Activated T-cell treated with anti-CD3 and anti-CD28 coated beads for 24 hours (primary cell): ENCODE data around the gene UEVLD.

ENCODE experiments used
- DNase-seq: peaks from one replicate; pipeline ENCODE4 v3.0.0-alpha.2; 2020; ENCODE audit warnings: low read depth

The UEVLD gene

GRCh38 chr11:18498039-18498438, 90.5 kb downstream of the UEVLD start:
- DNase-seq, result no peak

- no peak for DNase-seq
Observed at GRCh38 chr11:18495703-18496102, 92.8 kb downstream of the UEVLD start.

GRCh38 chr11:18495271-18495670, 93.3 kb downstream of the UEVLD start:
- no peak for DNase-seq

GRCh38 chr11:18493310-18493709, 95.2 kb downstream of the UEVLD start:
- DNase-seq, result no peak

GRCh38 chr11:18492888-18493287, 95.6 kb downstream of the UEVLD start:
- DNase-seq, result no peak

GRCh38 chr11:18491924-18492323, 96.6 kb downstream of the UEVLD start:
- no peak for DNase-seq

- DNase-seq, result no peak
Observed at GRCh38 chr11:18490736-18491485, 97.6 kb downstream of the UEVLD start.

- DNase-seq, result no peak
Observed at GRCh38 chr11:18490319-18490718, 98.2 kb downstream of the UEVLD start.

- no peak for DNase-seq
Observed at GRCh38 chr11:18485913-18486528, 102.5 kb downstream of the UEVLD start.
